SU-DHL-6 (cell line): Measurements from ENCODE around the gene ADARB2.

Source experiments
- CTCF ChIP-seq: fragments of 200-600 bp; sonication (generic); IDR thresholded peaks from one replicate; pipeline ENCODE4 v1.5.1; 2017; ENCODE audit warnings: antibody characterized with exemption, mild to moderate bottlenecking, low read length, moderate library complexity; ENCODE audit not compliant: insufficient read depth, poor library complexity, severe bottlenecking
- EZH2phosphoT487 ChIP-seq: fragments of 200-600 bp; sonication (generic), shearing (Covaris generic); conservative IDR thresholded peaks from 2 replicates; pipeline ENCODE4 v1.6.1; 2018; ENCODE audit warnings: mild to moderate bottlenecking, antibody characterized with exemption, low read length, moderate library complexity, mixed read lengths

GRCh38 chr10:1187151-1187854 is 550.0 kb downstream of the ADARB2 start:
- no peak for TF ChIP-seq CTCF
- TF ChIP-seq EZH2phosphoT487, result no peak
